Astrocyte (in vitro differentiated cells and primary cell): Measurements from ENCODE around the gene PIBF1.

Experiments used
- EZH2 ChIP-seq: IDR thresholded peaks from 2 replicates; pipeline ENCODE4 v1.6.1; 2012; ENCODE audit warnings: mild to moderate bottlenecking, low read length, inconsistent platforms; ENCODE audit not compliant: insufficient read depth
- TF ChIP-seq, protein P1 (sequence below): IDR thresholded peaks from 2 replicates; pipeline ENCODE4 v1.5.1; 2011; ENCODE audit warnings: low read depth, mild to moderate bottlenecking, inconsistent platforms, low read length, moderate library complexity; ENCODE audit not compliant: insufficient read depth

GRCh38 chr13:72990953-72991352, 209.0 kb downstream of the PIBF1 start:
- TF ChIP-seq, protein P1, sequence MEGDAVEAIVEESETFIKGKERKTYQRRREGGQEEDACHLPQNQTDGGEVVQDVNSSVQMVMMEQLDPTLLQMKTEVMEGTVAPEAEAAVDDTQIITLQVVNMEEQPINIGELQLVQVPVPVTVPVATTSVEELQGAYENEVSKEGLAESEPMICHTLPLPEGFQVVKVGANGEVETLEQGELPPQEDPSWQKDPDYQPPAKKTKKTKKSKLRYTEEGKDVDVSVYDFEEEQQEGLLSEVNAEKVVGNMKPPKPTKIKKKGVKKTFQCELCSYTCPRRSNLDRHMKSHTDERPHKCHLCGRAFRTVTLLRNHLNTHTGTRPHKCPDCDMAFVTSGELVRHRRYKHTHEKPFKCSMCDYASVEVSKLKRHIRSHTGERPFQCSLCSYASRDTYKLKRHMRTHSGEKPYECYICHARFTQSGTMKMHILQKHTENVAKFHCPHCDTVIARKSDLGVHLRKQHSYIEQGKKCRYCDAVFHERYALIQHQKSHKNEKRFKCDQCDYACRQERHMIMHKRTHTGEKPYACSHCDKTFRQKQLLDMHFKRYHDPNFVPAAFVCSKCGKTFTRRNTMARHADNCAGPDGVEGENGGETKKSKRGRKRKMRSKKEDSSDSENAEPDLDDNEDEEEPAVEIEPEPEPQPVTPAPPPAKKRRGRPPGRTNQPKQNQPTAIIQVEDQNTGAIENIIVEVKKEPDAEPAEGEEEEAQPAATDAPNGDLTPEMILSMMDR, result no peak
- TF ChIP-seq EZH2, result no peak
